HPDE6-E6E7 (cell line): ENCODE results near the gene SH3BP4.

Source experiments
- DNase-seq: peaks from one replicate; pipeline ENCODE4 v3.0.0; 2011; ENCODE audit warnings: missing footprints; ENCODE audit errors: extremely low spot score

The SH3BP4 gene

DNA sequence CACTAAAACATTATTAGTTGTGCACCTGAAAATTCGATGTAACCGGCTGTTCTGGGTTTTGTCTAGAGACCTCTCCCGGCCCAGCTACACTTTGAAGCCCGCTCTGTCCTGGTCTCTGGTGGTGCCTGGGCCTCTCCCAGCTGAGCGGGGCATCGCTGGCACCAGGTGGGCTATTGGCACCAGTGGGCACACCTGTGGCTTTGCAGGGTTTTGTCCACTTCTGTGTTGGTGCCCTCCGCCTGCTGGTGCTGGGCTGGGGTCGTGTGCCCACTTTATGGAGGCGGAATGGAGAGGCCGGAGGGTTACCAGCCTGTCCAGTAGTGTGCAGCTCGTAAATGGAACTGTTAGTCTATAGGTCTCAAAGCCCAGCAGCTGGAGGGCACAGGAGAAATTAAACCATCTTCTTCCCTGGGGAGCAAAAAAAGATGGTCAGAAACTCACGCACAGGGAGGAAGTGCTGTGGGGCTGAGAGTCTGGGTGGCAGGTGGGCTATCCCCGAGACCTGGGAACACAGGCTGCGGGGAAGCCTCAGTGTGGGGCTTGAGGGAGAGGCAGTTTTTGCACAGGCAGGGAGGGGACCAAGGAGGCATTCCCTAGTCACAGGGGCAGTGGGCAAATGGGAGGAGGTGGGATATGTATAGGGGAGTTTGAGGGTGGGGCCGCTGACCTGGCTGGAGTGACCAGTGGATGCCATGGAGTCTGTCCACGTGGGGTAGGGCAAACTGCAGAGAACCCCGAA lies 30.4 kb downstream of the SH3BP4 start:
- DNase-seq = no peak

DNA sequence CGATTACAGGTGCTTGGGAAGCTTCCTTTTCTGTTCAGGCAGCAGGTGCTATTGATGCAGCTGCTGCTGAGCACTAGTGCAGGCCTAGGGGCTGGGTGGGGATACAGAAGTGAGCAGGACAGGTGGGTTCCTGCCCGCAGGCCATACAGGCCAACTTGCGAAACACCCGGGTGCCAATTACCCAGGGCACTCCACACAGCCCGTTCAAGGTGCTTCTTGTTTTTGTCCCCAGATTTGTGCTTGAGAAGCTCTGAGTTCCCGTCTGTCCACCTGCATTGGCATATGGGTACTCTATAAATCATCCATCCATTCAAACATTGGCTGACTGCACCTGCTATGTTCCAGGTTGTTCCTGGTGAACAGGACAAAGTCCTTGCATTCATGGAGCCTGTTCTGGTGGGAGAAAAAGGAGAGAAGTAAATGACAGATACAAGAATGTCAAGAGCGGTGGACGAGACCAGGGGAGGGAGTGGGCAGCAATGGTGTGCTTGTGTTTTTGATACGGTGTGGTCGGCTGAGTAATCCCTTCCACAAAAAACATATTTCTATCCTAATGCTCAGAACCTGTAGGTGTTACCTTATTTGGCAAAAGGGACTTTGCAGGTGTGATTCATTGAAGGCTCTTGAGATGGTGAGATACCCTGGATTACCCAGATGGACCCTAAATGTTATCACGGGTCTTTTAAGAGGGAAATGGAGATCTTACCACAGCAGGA lies 31.4 kb downstream of the SH3BP4 start:
- no peak for DNase-seq

DNA sequence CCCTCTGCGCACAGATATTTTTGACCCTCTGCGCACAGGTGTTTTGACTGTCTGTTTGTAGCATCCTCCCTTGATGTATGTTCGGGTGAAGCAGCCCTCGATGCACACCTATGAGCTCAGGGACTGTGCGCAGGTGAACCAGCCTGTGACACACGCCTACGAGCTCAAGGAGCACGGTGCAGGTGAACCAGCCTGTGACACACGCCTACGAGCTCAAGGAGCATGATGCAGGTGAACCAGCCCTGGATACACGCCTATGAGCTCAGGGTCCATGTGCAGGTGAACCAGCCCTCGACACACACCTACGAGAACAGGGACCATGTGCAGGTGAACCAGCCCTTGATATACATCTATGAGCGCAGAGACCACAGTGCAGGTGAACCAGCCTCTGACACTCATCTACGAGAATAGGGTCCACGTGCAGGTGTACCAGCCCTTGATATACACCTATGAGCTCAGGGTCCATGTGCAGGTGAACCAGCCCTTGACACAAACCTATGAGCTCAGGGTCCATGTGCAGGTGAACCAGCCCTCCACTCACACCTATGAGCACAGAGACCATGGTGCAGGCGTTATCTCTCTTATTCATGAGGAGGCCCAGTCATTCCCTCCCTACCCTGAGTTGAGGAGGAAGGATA lies 33.9 kb downstream of the SH3BP4 start:
- no peak for DNase-seq

DNA sequence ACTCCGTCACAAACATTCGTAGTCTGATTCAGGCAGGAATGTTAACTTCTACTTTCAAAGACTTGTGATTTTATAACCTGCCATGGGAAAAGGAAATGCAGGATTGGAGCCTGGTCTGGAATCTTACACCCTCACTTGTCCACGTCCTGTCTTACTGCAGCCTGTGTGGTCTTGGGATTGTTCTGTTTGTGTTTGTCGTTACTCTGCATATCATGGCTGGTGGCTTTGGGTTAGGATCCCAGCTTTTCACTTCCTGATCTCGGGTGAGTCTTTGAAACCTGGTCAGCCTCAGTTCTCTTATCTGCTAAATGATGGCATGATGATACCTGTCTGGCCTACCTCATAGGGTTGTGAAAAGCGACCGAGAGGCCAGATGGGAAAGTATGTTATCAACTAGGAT lies 34.6 kb downstream of the SH3BP4 start:
- no peak for DNase-seq

DNA sequence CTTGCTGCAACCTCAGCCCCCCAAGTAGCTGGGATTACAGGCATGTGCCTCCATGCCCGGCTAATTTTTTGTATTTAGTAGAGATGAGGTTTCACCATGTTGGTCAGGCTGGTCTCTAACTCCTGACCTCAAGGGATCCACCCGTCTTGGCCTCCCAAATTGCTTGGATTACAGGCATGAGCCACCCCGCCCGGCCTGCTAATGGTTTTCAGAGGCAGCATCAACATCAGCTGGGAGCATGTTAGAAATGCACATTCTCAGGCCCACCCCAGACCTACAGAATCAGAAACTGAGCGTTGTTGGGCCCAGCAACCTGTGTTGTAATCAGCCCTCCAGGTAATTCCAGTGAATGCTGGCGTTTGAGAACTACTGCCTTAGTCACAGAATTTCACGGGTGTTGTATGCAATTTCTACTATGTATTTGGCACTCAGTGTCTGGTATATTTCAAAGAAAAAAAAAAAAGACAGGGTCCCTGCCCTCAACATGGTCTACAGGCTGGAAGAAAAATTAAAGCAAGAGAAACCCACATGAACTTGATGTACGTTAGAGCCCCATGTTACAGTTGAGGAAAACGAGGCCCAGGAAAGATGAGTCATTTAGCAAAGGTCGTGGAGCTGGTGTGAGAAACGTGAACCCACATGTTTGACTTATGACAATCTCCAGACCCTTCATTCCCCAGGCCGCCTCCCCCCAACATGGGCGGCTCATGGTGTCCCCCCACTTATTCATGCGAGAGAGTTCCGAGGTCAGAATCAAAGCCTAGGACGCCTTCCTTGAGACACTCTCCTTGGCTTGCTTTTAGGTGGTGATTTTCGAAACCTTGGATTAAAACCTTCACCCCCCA lies 35.3 kb downstream of the SH3BP4 start:
- DNase-seq = no peak

DNA sequence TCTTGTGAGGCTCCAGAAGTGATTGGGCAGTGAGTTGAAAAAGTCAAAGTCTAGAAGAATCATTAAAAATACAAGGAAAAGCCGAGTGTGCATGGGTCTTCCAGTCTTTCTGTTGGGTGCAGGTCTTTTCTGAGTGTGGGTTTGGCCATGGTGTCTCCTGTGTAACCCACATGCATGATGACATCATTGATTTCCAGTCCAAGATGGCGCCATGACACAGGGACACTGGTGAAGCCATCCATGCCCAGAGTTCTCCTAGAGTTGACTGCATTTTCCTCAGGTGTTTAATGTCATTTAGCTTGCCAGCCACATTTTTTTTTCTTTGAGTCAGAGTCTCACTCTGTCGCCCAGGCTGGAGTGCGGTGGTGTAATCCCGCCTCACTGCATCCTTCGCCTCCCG lies 35.9 kb downstream of the SH3BP4 start:
- DNase-seq = no peak

DNA sequence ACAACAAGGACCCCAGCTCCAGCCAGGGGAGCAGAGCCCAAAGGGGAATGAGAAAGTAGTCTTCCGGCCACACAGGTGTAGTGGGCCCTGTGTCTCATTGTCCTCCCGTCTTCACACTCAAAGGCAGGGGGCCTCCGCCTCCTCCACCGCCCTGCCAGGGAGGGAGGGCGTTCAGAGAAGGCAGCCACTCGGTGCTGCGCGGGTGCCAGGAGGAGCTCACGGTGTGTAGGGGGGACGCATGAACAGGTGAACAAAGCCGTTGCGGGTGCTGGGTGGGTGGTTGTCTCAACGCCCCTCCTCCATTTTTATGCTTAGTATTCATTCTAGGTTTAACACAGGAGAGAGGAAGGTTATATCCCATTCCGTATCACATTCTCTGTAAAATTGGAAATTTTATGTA lies 36.7 kb downstream of the SH3BP4 start:
- DNase-seq = no peak

DNA sequence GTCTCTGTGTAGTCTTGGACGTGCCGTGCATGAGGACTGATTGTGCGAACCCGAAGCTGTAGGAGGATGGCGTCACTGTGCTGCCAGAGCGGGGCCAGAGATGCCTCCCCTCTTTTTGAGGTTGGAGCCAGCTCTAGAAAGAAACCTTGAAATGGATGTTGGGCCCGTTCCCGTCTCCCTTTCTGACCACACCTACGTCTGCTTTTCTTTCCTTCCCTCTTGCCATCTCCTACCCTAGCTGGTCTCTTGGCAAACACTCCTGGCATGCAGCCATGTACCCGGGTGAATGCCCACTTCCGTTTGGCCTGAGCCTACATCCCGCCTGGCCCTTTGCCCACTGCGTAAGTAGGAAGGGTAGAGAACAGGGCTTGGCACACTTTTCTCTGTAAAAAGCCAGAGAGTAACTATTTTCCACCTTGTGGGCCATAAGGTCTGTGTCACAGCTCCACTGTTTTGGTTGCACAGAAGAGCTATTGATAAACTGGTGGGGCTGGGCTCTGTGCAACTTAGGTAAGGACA lies 37.4 kb downstream of the SH3BP4 start:
- DNase-seq = no peak

DNA sequence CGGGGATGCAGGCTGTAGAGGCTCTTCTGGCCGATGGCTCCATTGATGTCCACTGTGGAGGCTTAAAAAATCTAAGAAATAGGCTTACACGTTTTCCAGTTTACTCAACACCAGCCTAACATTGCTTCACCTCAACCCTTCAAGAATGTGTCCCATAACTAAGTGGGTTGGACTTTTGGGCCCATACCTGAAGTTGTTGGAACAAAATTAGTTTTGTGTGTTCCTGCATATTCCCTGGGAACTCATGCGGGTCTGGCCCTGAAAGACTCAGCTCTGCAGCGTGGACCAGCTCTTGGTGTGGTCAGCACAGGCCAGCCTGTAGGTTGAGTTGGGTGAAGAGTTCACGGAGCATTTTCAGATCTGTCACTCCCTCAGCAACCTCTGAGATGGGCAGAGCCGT lies 38.5 kb downstream of the SH3BP4 start:
- DNase-seq = no peak

DNA sequence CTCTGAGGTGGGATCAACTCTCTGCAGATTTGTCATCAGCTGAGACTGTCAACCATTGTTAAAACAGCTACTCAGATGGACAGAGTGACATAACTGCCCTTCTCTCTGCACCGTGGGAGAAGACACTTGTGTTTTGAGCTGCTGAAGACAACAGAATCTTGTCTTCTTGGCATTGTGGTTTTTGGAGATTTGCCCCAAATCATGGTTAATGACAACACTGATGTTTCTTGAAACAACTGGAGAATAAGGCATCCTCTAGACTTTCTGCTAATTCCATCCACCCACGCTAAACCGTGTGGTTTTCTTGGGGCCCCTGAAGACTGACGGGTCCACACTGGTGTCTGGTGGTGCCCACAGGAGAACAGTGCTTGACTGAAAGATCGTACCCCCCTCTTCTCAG lies 39.5 kb downstream of the SH3BP4 start:
- DNase-seq = no peak

DNA sequence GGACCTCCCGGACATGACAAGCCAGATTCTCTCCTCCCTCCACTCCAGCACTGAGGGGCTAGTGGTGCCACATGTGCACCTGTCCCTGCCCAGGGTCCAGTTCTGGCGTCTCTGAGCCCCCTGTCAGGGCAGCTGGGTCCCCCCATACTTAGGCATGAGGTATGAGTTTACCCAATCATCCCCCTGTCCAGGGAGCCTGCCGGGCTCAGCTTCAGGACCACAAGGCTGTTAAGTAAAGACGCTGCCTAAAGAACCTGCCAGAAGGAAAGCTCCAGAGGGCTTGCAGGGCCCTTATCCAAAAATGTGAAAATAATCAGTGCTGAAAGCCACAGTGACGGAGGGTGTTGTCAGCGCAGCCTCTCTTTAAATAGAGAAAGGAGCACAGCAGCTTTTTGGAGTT lies 40.0 kb downstream of the SH3BP4 start:
- DNase-seq = no peak

DNA sequence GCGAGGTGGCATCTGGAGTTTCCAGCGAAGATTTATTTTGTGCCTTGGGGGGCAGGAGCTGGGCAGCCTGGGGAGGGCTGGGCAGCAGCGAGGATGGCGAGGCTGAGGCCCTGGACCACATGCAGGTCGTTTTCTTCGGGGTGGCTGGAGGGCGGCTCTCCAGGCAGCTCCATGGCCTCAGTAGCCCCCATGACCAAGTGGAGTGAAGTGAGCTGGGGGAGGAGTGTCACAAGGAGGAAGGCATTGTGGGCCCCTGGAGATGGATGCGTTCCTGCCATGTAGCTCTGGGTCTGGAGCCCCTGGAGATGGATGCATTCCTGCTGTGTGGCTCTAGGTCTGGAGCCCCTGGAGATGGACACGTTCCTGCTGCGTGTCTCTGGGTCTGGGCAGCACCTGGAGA lies 40.4 kb downstream of the SH3BP4 start:
- DNase-seq = no peak

DNA sequence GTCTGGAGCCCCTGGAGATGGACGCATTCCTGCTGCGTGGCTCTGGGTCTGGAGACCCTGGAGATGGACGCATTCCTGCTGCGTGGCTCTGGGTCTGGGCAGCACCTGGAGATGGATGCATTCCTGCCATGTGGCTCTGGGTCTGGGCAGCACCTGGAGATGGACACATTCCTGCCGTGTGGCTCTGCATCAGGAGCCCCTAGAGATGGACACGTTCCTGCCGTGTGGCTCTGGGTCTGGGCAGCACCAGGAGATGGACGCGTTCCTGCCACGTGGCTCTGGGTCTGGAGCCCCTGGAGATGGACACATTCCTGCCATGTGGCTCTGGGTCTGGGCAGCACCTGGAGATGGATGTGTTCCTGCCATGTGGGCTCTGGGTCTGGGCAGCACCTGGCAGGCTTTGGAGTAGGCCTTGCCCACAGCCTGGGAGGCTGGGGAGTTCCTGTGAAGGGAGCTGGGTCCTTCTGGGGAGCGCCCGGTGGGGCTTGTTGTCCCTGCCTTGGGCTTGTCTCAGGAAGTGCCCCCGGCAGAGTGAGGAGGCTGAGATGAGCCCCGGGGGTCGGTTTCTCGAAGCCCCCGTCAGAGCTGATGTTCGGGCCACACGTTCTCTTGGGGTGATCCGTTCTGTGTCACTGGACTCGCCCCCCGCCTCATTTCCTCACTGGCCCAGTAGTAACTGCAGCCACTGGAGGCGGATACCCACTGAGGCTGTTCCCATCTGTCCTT lies 41.0 kb downstream of the SH3BP4 start:
- no peak for DNase-seq

DNA sequence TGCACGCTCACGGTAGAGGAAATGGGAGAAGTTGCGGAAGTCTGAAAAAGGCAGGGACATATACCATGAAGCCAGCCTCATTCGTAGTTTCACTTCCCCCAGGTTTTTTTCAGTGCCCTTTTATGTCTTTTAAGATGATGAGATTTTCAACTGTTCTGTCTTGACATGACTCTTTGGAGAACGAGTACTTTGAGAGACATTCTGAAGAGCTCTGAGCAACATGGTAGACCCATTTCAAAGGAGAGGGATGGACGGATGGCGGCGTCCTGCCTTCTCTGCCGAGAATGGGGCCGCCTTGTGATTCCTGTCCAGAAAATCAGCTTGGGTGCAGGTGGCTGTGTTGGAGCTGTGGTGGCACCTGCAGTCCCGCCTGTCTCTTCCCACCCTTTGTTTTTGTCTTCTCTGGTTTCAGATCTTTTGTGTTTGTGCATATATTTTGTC lies 41.7 kb downstream of the SH3BP4 start:
- no peak for DNase-seq

DNA sequence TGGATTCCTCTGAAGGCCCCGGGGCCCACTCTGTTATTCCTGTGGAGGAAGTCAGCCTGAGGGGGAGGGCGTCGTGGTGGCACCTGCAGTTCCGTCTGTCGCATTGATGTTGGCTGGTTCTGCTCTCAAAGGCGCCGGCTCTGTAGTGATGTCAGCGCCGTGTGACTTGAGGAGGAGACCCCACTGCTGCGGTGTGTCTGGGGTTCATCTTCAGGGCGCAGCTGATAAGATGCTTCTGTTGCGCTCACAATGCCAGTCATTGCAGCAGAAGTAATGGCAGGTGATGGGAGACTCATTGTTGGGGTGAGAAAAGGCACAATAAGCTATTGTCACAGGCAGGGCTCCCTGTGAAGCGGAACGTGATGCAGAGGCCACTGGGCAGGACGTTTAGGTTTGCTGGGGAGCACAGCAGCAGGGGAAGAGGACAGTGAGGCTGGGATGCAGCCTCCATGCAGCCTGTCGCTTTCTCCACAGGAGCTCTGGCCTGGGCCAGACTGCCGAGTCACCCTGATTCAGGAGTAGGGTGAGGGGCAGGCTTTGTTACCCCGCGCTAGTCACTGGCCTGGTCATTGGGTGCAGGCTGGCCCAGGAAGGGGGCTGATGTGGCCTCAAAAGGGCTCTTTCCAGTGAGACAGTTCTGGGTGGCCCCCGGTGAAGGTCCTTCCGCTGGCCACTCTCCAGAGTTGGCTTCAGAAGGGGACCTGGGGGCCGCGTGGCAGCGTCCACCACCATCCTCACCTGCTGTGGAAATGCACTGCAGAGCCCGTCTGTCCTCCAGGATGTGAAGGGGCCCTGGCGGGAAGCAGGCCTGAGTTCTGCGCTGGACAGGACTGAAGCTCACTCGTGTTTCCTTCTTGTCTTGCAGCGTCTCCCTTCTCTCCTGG lies 42.9 kb downstream of the SH3BP4 start:
- no peak for DNase-seq

DNA sequence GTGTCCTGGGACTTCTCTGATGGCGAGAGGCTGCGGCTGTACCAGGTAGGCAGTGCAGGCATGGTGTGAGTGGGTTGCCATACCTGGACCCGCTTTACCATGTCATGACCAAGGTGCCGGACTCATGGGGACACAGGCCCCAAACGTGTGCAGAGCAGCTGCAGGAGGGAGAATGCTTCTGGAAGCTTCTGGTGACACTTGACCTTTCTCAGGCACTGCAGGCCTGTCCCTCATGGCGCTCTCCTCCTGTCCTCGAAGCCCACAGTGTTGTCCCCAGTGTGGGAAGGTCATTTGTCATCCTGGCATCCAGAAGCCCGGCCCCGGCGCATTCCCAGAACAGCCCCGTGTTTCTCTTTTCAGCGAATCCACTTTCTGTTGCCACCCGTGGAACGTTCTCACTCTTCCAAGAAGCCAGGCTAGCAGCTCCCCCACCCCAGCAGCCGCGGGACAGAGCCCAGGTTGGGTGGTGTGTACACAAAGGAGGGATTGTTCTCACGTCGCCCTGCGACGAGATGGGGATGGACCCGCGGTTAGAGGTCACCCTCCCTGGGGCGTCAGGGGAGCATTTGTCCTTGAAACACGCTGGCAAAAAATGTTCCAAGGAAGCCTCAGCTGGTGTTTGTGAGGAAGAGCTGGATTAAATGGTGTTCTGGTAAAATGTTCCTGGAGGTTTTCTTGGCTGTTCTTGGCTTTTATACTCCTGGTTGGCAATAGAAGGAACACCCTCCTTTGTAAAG lies 43.7 kb downstream of the SH3BP4 start:
- DNase-seq = no peak

DNA sequence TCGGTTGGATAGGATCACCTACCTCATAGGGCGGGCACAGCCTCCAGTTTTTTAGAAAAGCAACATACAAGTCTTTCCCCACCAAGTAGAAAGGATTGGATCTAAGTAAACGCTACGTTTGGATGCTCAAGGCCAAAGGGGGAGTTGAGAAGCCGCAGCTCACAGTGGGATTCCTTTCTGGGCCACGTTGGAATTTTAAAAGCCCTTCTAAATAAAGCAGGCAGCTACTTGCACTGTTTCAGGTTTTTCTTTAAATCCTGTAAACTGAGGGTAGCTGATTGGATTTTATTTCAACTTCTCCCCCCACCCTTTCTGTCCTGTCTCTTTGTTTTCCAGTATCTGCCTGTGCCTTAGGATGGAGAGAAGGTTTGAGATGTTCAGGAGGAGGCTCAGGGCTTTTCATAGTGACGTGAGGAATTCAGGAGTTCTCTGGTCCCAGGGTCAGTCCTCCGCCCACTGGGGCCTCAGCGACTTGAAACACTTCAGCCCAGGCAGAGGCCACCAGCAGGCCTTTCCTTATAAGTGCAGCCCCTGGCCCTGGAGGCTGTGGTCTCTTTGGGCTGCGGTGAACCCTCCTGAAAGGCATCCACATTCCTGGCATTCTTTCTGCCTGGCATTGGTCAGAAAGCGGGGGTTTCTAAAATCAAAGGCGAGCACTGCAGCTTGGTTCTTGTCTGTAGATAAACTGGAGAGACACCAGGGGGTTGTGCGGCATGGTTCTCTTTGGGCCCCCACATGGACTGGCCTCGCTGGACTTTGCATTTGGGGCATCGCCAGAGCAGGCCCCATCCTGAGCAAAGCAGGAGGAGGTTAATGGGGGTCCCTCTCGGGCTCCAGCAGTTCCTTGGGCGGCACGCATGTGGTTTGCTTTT lies 44.5 kb downstream of the SH3BP4 start:
- no peak for DNase-seq

DNA sequence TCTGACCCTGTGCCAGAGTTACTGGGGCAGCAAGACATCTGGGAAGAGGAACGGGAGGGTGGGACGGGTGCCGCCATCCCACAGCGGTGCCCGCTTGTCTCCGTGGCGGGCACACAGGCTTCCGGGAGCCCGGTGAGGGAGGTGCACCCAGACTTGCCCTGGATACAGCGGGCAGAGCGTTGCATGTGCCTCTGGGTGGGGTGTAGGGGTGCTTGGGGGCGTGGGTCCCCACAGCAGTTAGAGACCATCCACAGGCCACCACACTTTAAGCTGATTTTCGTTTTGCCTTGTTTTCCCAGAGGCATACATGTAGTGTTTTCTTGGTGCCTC lies 45.1 kb downstream of the SH3BP4 start:
- no peak for DNase-seq

DNA sequence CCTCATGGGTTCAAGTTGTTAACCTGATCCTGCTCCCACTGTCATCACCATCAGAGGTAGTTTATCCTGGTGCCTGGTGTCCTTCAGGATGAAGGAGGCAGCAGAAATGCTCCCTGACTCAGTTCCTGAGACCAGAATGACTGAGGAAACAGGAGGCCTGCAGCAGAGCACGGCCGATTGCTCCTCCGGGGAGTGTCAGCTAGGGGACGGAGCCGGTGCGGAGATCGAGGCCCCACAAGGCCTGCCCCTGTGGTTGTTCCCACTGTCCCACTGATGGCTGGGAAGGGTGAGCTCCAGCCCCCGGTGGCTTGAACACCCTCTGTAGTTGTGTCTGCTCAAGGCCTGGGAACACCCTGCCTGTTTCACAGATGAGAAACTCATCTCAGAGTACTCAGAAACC lies 45.6 kb downstream of the SH3BP4 start:
- DNase-seq = no peak
